RWPE2 (cell line): ENCODE measurements around the gene HSPB8.

Experiments used
- ATAC-seq: fragments of 200-7000 bp; cut with Tn5 transposase; 3 replicates; pipeline ENCODE4 v1.9.1; 2021; ENCODE audit warnings: low read depth
- DNase-seq: peaks from one replicate; pipeline ENCODE4 v3.0.0-alpha.2; 2020; ENCODE audit warnings: low spot score
- H3K27ac ChIP-seq: fragments of 450-650 bp; 2 replicates; pipeline ENCODE4 v1.5.1; 2017; ENCODE audit warnings: mild to moderate bottlenecking; ENCODE audit not compliant: poor library complexity, severe bottlenecking
- H3K27me3 ChIP-seq: fragments of 250-450 bp; sonication (Bioruptor Pico); 2 replicates; pipeline ENCODE4 v1.5.1; 2021; ENCODE audit warnings: mild to moderate bottlenecking, moderate library complexity; ENCODE audit not compliant: insufficient read depth, poor library complexity, severe bottlenecking
- H3K36me3 ChIP-seq: fragments of 250-450 bp; sonication (Bioruptor Pico); 2 replicates; pipeline ENCODE4 v1.5.1; 2020; ENCODE audit warnings: low read depth, mild to moderate bottlenecking, moderate library complexity
- H3K4me1 ChIP-seq: fragments of 250-450 bp; sonication (Bioruptor Pico); 2 replicates; pipeline ENCODE4 v1.5.1; 2021; ENCODE audit warnings: mild to moderate bottlenecking, moderate library complexity; ENCODE audit not compliant: insufficient read depth, poor library complexity, severe bottlenecking
- H3K4me3 ChIP-seq: fragments of 250-450 bp; sonication (Bioruptor Pico); 2 replicates; pipeline ENCODE4 v1.5.1; 2021; ENCODE audit warnings: mild to moderate bottlenecking, moderate library complexity; ENCODE audit not compliant: severe bottlenecking
- H3K9me3 ChIP-seq: fragments of 250-450 bp; sonication (Bioruptor Pico); 2 replicates; pipeline ENCODE4 v1.5.1; 2021; ENCODE audit warnings: mild to moderate bottlenecking, moderate library complexity; ENCODE audit not compliant: severe bottlenecking
- TF ChIP-seq, protein P1 (sequence below): fragments of 450-650 bp; IDR thresholded peaks from one replicate; pipeline ENCODE4 v1.5.1; 2017; ENCODE audit warnings: mild to moderate bottlenecking, moderate library complexity; ENCODE audit not compliant: poor library complexity, severe bottlenecking

HSPB8 gene

DNA sequence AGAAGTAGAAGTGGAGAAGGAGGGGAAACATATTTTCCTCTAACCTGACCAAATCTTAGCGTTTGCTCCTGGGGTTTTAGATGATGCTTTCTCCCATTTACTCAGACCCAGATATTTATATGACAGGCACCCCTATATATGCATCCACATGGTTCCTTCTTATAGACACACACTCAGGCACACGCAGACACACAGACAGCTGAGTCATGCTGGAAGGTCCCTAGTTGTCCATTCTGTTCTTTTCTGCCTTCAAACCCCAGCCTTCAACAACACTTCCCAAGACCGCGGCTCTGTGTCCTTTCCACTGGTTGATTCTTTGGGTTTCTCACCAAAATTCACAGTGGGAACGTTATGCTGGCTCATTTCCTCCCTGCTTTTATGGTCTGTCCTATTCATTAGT is 52.1 kb downstream of the HSPB8 start:
- Histone ChIP-seq H3K36me3 (no peaks in the 10 kb centered on the region), H3K4me3 (no peak overlapping the region), H3K9me3 (peaks cover 2% of the 10 kb centered on the region), H3K27me3 (no peaks in the 10 kb centered on the region), H3K27ac (no peak overlapping the region), H3K4me1 (no peaks in the 10 kb centered on the region)
- TF ChIP-seq, protein P1, sequence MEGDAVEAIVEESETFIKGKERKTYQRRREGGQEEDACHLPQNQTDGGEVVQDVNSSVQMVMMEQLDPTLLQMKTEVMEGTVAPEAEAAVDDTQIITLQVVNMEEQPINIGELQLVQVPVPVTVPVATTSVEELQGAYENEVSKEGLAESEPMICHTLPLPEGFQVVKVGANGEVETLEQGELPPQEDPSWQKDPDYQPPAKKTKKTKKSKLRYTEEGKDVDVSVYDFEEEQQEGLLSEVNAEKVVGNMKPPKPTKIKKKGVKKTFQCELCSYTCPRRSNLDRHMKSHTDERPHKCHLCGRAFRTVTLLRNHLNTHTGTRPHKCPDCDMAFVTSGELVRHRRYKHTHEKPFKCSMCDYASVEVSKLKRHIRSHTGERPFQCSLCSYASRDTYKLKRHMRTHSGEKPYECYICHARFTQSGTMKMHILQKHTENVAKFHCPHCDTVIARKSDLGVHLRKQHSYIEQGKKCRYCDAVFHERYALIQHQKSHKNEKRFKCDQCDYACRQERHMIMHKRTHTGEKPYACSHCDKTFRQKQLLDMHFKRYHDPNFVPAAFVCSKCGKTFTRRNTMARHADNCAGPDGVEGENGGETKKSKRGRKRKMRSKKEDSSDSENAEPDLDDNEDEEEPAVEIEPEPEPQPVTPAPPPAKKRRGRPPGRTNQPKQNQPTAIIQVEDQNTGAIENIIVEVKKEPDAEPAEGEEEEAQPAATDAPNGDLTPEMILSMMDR = no peak
- DNase-seq = no peak
- ATAC-seq = no peak

DNA sequence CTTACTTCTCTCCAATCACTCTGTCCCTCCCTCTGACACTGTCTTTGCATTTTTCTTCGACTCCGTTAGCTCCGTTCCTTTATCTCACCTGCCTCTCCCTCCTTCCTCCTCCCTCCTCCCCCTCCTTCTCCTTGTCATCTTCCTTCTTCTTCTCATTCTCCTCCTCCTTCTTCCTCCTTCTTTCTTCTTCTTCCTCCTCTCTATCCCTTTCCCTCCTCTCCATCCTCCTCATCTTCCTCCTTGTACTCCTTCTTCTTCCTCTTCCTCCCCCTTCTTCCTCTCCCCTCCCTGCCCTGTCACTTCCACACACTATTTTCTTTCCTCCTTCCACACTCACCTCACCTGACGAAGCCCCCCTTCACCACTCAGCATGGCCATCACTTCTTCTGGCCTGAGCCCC is 53.0 kb downstream of the HSPB8 start:
- Histone ChIP-seq H3K27me3 (no peaks in the 10 kb centered on the region), H3K36me3 (no peaks in the 10 kb centered on the region), H3K9me3 (peaks cover 2% of the 10 kb centered on the region), H3K4me3 (no peak overlapping the region), H3K4me1 (no peaks in the 10 kb centered on the region), H3K27ac (no peak overlapping the region)
- no peak for DNase-seq
- ATAC-seq = no peak
- TF ChIP-seq, protein P1 = no peak

- Histone ChIP-seq H3K4me3 (no peak overlapping the region), H3K27ac (no peak overlapping the region), H3K36me3 (no peaks in the 10 kb centered on the region), H3K27me3 (no peaks in the 10 kb centered on the region), H3K9me3 (no peaks in the 10 kb centered on the region), H3K4me1 (no peaks in the 10 kb centered on the region)
- DNase-seq (no peak), ATAC-seq (no peak)
- TF ChIP-seq, protein P1 = no peak
These were observed 56.5 kb downstream of the HSPB8 start for GRCh38 chr12:119235197-119235751.

DNA sequence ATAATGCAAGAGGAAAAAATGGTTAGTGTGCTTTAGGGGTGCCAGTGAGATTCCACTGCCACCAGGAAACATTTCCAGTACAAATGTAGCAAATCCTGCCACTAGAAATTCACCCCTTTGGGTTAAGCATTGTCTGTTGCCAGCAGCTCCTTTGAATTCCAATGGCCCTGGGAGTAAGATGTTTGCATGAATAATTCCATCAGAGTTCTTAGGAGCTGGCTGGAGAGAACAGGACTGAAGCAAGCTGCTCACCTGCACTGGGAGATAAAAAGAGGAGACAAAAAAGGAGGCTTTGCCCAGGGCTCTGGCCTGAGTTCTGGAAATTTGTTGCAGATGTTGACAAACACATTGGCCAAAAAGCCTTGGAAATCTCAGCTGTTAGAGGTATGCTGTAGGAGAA is 57.6 kb downstream of the HSPB8 start:
- no peak overlapping the region for H3K27ac ChIP-seq
- no peak for ATAC-seq
- TF ChIP-seq, protein P1 = no peak
- H3K4me3 ChIP-seq = no peak overlapping the region
- H3K36me3 ChIP-seq = no peaks in the 10 kb centered on the region
- no peak for DNase-seq
- no peaks in the 10 kb centered on the region for H3K27me3 ChIP-seq
- no peaks in the 10 kb centered on the region for H3K4me1 ChIP-seq
- H3K9me3 ChIP-seq = no peaks in the 10 kb centered on the region

DNA sequence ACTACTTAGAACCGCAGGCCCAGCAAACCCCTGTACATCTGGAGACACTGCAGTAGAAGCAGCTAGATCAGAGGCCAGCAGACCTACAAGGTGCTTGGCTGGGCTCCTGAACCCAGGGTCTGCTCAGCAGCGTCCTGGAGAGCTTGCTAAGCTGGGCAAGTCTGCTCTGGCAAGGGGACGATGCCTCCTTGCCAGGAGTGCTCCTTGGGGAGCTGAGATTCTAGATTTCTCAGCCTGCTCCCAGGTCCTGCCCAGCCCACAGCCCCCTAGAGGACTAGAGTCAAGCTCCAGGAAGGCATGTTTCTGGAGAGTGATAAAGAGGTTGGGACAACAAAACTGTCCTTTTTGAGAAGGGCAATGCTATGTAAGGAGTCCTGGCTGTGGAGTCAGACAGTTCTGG is 60.3 kb downstream of the HSPB8 start:
- Histone ChIP-seq H3K27me3 (no peaks in the 10 kb centered on the region), H3K27ac (no peak overlapping the region), H3K36me3 (no peaks in the 10 kb centered on the region), H3K4me1 (no peaks in the 10 kb centered on the region), H3K9me3 (no peaks in the 10 kb centered on the region), H3K4me3 (no peak overlapping the region)
- no peak for DNase-seq
- no peak for ATAC-seq
- TF ChIP-seq, protein P1 = no peak
